Measurements from ENCODE around the gene CHID1.

CHID1 gene

DNA sequence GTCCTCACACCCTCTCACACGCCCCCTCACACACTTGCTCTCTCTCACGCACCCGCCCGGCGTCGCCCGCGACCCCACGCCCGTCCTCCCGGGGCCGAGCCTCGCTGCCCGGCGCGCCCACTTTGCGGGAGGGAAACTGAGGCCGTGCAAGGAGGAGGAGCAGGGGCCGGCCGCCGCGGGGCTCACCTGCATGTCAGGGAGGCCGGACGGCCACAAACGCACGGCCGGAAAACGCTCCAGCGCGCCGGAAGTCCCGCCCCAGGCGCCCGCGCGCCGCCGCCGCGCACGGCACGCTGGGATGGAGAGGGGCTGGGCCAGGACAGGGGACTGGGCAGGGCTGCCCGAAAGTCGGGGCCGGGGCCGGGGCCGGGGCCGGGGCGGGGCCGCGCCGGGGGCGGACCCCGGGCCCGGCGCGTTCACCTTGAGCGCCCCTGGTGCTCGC, at the start of gene CHID1:
Gene CHID1, minus strand, starts transcription at position 222 of the 442 bp plus-strand sequence. CDS start 5,994 bp downstream, outside the sequence.
- H3K9me3 Mint-ChIP-seq = no peaks in the 10 kb centered on the region
- H3K27ac Mint-ChIP-seq = peak within 1 kb of the TSS; percentile 94
- peak within 1 kb of the TSS; percentile 93 for H3K4me3 Mint-ChIP-seq
- peaks cover 5% of the 10 kb centered on the region for H3K27me3 Mint-ChIP-seq (ENCODE audit: low read depth, poor library complexity)
- TF ChIP-seq, protein P1, sequence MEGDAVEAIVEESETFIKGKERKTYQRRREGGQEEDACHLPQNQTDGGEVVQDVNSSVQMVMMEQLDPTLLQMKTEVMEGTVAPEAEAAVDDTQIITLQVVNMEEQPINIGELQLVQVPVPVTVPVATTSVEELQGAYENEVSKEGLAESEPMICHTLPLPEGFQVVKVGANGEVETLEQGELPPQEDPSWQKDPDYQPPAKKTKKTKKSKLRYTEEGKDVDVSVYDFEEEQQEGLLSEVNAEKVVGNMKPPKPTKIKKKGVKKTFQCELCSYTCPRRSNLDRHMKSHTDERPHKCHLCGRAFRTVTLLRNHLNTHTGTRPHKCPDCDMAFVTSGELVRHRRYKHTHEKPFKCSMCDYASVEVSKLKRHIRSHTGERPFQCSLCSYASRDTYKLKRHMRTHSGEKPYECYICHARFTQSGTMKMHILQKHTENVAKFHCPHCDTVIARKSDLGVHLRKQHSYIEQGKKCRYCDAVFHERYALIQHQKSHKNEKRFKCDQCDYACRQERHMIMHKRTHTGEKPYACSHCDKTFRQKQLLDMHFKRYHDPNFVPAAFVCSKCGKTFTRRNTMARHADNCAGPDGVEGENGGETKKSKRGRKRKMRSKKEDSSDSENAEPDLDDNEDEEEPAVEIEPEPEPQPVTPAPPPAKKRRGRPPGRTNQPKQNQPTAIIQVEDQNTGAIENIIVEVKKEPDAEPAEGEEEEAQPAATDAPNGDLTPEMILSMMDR (IDR thresholded peaks at IDR 0.05) = no peak
- DNase-seq = peak; percentile 88
- H3K4me1 Mint-ChIP-seq = peaks cover 16% of the 10 kb centered on the region
- H3K36me3 Mint-ChIP-seq (ENCODE audit: low read depth) = peaks cover 7% of the 10 kb centered on the region

GRCh38 chr11:959608-960007, 49.0 kb upstream of the CHID1 start:
- Mint-ChIP-seq H3K9me3 (peaks cover 12% of the 10 kb centered on the region), H3K4me1 (peaks cover 43% of the 10 kb centered on the region), H3K36me3 (ENCODE audit: low read depth) (peaks cover 47% of the 10 kb centered on the region), H3K27me3 (ENCODE audit: low read depth, poor library complexity) (no peaks in the 10 kb centered on the region), H3K27ac (no peak overlapping the region), H3K4me3 (no peak overlapping the region)
- DNase-seq = no peak
- TF ChIP-seq, protein P1 (IDR thresholded peaks at IDR 0.05) = no peak

DNA sequence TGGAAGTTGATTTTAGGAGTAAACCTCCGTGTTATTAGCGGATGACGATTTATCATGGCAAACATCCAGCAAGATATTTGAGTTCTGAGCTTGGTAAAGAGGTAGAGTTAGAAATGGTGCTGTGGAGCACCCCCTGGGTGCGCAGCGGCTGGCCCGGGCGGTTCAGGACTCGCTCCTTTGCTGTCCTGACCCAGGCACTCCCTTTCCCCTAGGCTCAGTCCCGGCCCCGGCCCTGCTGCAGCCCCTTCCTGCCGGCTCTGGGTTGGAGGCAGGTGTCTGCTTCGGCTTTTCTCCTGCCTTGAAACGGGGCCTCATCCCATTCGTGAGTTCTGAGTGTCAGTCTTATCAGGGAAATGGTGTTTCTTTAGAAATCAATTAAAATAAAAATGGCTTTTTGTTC, 48.4 kb upstream of the CHID1 start:
- peaks cover 6% of the 10 kb centered on the region for H3K9me3 Mint-ChIP-seq
- peaks cover 41% of the 10 kb centered on the region for H3K36me3 Mint-ChIP-seq (ENCODE audit: low read depth)
- H3K27me3 Mint-ChIP-seq (ENCODE audit: low read depth, poor library complexity) = no peaks in the 10 kb centered on the region
- H3K4me3 Mint-ChIP-seq = no peak overlapping the region
- H3K27ac Mint-ChIP-seq = peak overlapping the region; percentile 22
- peaks cover 49% of the 10 kb centered on the region for H3K4me1 Mint-ChIP-seq
- no peak for DNase-seq
- TF ChIP-seq, protein P1 (IDR thresholded peaks at IDR 0.05) = no peak

DNA sequence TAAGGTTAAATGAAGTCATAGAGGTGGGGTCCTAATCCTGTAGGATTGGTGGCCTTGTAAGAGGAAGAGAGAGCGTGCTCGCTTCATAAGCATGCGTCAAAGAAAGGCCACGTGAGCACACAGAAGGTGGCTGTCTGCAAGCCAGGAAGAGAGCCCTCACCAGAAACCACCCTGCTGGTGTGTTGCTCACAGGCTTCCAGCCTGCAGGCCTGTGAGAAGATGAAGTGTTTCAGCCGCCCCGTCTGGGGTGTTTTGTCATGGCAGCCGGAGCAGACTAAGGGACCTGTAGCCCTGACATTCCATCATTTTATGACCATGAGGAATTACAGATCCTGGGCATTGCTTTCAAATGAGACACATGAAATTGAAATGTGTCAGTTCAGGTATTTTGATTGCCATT, 47.5 kb upstream of the CHID1 start:
- TF ChIP-seq, protein P1 (IDR thresholded peaks at IDR 0.05) = no peak
- Mint-ChIP-seq H3K27ac (peak overlapping the region; percentile 85), H3K4me1 (peaks cover 58% of the 10 kb centered on the region), H3K9me3 (no peaks in the 10 kb centered on the region), H3K27me3 (ENCODE audit: low read depth, poor library complexity) (peaks cover 1% of the 10 kb centered on the region), H3K4me3 (peak overlapping the region; percentile 28), H3K36me3 (ENCODE audit: low read depth) (peaks cover 33% of the 10 kb centered on the region)
- no peak for DNase-seq

GRCh38 chr11:957212-957920, 46.8 kb upstream of the CHID1 start:
- DNase-seq = no peak
- TF ChIP-seq, protein P1 (IDR thresholded peaks at IDR 0.05) = no peak
- peak overlapping the region; percentile 28 for H3K4me3 Mint-ChIP-seq
- H3K36me3 Mint-ChIP-seq (ENCODE audit: low read depth) = peaks cover 25% of the 10 kb centered on the region
- H3K9me3 Mint-ChIP-seq = no peaks in the 10 kb centered on the region
- H3K4me1 Mint-ChIP-seq = peaks cover 66% of the 10 kb centered on the region
- H3K27me3 Mint-ChIP-seq (ENCODE audit: low read depth, poor library complexity) = peaks cover 3% of the 10 kb centered on the region
- peak overlapping the region; percentile 85 for H3K27ac Mint-ChIP-seq
